CD4-positive, alpha-beta T cell treated with Interferon alpha-2 for 1 hour (primary cell): ENCODE measurements around the gene NIF3L1.
A peak's percentile ranks its signal among the peaks of the same experiment; 100 is the strongest.
"Not testable (repeated sequence)": the region's sequence is repeated elsewhere in the genome, so short reads cannot be mapped to it uniquely, and the experiment has no call there.

ENCODE experiments used
- DNase-seq, 2 donors: peaks; one replicate each; pipeline ENCODE4 v3.0.0-alpha.2; 2020 to 2022

NIF3L1 gene

GRCh38 chr2:200877443-200877842 lies 11.7 kb upstream of the NIF3L1 start:
- DNase-seq: no peak

- no peak for DNase-seq
Observed at GRCh38 chr2:200878289-200878880, 10.8 kb upstream of the NIF3L1 start.

GRCh38 chr2:200881715-200882249 lies 7.4 kb upstream of the NIF3L1 start:
- DNase-seq: not testable (repeated sequence)

GRCh38 chr2:200899482-200899881 lies 10.3 kb downstream of the NIF3L1 start:
- DNase-seq: no peak

GRCh38 chr2:200901459-200902072 lies 12.4 kb downstream of the NIF3L1 start:
- peak; percentile 80 to 88 for DNase-seq

GRCh38 chr2:200905618-200906296 lies 16.6 kb downstream of the NIF3L1 start:
- DNase-seq: peak; percentile 53 to 62

- no peak for DNase-seq
Observed at GRCh38 chr2:200909958-200910357, 20.8 kb downstream of the NIF3L1 start.

- DNase-seq: no peak
Observed at GRCh38 chr2:200913654-200914053, 24.5 kb downstream of the NIF3L1 start.

- no peak for DNase-seq
Observed at GRCh38 chr2:200922439-200922838, 33.3 kb downstream of the NIF3L1 start.

- no peak for DNase-seq
Observed at GRCh38 chr2:200929334-200930249, 40.4 kb downstream of the NIF3L1 start.

GRCh38 chr2:200930947-200931626 lies 41.9 kb downstream of the NIF3L1 start:
- no peak for DNase-seq

GRCh38 chr2:200939832-200940231 lies 50.7 kb downstream of the NIF3L1 start:
- DNase-seq: no peak

GRCh38 chr2:200943527-200944105 lies 54.4 kb downstream of the NIF3L1 start:
- DNase-seq: no peak

GRCh38 chr2:200944467-200945394 lies 55.6 kb downstream of the NIF3L1 start:
- DNase-seq: no peak

GRCh38 chr2:200945395-200945729 lies 56.2 kb downstream of the NIF3L1 start:
- no peak for DNase-seq

GRCh38 chr2:200950378-200950777 lies 61.2 kb downstream of the NIF3L1 start:
- no peak for DNase-seq
